ENCODE data around the gene TRPC4AP. TPM values are rescaled to one million over a fixed set of nuclear protein-coding genes. Genes with fewer than 3 reads are reported as not detected.

Gene TRPC4AP
- total RNA-seq, 4 donors from 2014 or later: 57.3 to 85.3 (median 70.1) TPM

DNA sequence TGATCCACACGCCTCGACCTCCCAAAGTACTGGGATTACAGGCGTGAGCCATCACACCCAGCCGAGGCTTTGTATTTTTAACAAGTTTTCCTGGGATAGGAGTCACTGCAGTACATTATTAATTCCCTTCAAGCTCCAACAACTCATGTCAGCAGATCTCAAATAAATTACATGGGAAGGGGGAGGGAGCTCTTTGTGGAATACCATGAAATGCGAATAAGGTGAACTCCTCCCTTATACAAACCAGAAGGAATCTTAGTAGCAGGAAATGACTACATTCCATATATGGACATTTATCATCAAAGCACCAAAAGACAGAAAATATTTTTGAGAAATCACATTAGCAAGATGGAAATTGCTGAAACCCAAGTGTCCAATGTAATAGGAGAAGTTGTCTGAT is 139.9 kb downstream of the TRPC4AP start:
- no peaks in the 10 kb centered on the region for H3K27me3 ChIP-seq
- no peak for DNase-seq
- WGBS, 2 donors (ENCODE audit: low coverage in 1 of 2): 63 to 86% methylated on average over 1 to 5 of the region's 5 CpGs
- no peak for TF ChIP-seq EP300 (IDR thresholded peaks at IDR 0.05; ENCODE audit: low read depth)
- TF ChIP-seq POLR2AphosphoS5 (IDR thresholded peaks at IDR 0.05): no peak
- no peak overlapping the region for H3K27ac ChIP-seq
- no peaks in the 10 kb centered on the region for H3K9me3 ChIP-seq
- peaks cover 11 to 52% (median 24%) of the 10 kb centered on the region in 4 donors for H3K4me1 ChIP-seq
- in situ Hi-C loops (cut with MboI; ENCODE audit: low pct_ligation_motif_present in 1 of 4, low pct_unique_long_range_greater_than_20kb in 1 of 4, low sequenced_read_pairs in 3 of 4): no loop called here
- intact Hi-C loops (cut with DNase I; ENCODE audit: low total_unique reads): no loop called here
- peaks cover 0 to 10% (median 0%) of the 10 kb centered on the region in 4 donors for H3K36me3 ChIP-seq
- H3K4me3 ChIP-seq: no peak overlapping the region

Small RNA genes within 50 kb of the gene (small RNA-seq; reads per million reads assigned to genes)
- gene MIR499A: 0 to 1.3 (median 0.54) reads per million in 4 donors
- gene RF00275: 0 reads per million in 4 donors
- gene RNU6-407P: 0 reads per million in 4 donors

Other genes starting within 250 kb of the TRPC4AP start
- gene GGT7, start 220.0 kb downstream of the TRPC4AP start, total RNA-seq: 10 to 100 TPM; 11.2 to 19.1 (median 15.1) TPM
- 100 to 1,000 TPM; 257 to 393 (median 359) TPM for gene ACSS2, start 216.2 kb downstream of the TRPC4AP start, total RNA-seq
- 100 to 1,000 TPM; 125 to 364 (median 129) TPM for gene GSS, start 137.0 kb downstream of the TRPC4AP start, total RNA-seq
- under 1 TPM; 0.20 to 0.75 (median 0.52) TPM for gene MYH7B, start 136.9 kb downstream of the TRPC4AP start, total RNA-seq
- 10 to 100 TPM; 23.0 to 55.9 (median 30.4) TPM for gene EDEM2, start 54.5 kb upstream of the TRPC4AP start, total RNA-seq
- gene PROCR, start 79.3 kb upstream of the TRPC4AP start, total RNA-seq: 1 to 10 TPM; 2.4 to 8.6 (median 7.3) TPM
- gene MMP24, start 133.9 kb upstream of the TRPC4AP start, total RNA-seq: 1 to 10 TPM in 1 of 4 donors, under 1 TPM in 3; 0.32 to 4.5 (median 0.61) TPM
- 10 to 100 TPM; 32.4 to 81.1 (median 47.9) TPM for gene MMP24OS, start 185.3 kb upstream of the TRPC4AP start, total RNA-seq
- gene EIF6, start 192.0 kb upstream of the TRPC4AP start, total RNA-seq: 100 to 1,000 TPM in 2 of 4 donors, 10 to 100 TPM in 2; 54.9 to 168 (median 100) TPM
- under 1 TPM in 1 of 4 donors, not detected in 3; 0.14 TPM for gene FAM83C, start 199.6 kb upstream of the TRPC4AP start, total RNA-seq

Data from transverse colon (tissue), 4 donors.